GM19452 (cell line): ENCODE measurements around the gene PITX3.

Experiments
- ATAC-seq: cut with Tn5 transposase; IDR thresholded peaks from one replicate; pipeline ENCODE4 v1.9.1; 2021; ENCODE audit not compliant: unreplicated experiment

Gene PITX3

DNA sequence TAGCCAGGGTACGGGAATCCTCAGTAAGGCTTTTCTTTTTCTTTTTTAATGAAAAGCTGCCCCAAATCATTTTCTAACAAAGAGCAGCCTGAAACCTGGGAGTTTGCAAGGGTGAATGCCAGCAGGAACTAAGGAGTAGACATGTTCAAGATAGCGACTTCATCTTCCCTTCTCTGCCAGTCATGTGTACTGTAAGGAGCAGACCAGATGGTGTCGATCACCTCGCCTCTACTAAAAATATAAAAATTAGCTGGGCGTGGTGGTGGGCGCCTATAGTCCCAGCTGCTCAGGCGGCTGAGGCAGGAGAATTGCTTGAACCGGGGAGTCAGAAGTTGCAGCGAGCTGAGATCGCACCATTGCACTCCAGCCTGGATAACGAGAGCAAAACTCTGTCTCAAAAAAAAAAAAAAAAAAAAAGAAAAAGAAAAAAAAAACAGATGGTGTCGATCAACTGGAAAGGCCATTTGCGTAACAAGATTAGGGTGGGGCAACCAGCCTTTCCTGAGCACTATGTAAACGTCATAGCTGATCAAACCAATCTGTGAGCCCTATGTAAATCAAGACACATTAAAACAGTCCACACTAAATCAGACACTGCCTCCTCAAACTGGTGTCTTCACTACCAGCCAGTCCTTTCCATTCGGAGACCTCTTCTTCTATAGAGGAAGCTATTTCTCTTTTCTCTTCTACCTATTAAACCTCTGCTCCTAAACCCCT is 55.3 kb downstream of the PITX3 start:
- ATAC-seq = no peak

DNA sequence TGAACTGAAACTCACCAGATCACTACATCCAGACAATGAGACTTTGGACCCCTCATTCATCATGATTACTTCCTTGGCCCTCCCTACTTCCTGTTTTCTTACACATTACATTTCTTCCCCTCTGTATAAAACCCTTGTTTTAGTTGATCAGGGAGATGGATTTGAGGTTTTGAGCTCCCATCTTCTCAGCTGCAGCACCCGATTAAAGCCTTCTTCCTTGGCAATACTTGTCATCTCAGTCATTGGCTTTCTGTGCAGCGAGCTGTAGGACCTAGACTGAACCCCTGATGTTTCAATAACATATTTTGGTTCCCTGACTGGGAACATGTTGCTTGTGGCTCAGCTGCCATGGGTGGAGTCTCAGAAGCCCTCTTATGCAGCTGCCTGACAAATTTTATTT is 56.0 kb downstream of the PITX3 start:
- ATAC-seq = no peak

DNA sequence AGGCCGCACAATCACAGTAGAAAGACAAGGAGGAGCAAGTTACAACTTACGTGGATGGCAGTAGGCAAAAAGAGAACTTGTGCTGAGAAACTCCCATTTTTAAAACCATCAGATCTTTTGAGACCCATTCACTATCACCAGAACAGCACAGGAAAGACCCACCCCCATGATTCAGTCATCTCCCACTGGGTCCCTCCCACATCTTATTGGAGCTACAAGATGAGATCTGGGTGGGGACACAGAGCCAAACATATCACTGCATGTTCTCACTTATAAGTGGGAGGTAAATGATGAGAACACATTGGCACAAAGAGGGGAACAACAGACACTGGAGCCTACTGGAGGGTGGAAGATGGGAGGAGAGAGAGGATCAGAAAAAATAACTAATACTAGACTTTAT is 56.7 kb downstream of the PITX3 start:
- no peak for ATAC-seq
